Measurements from ENCODE around the gene SRPK1. TPM values are rescaled to one million over a fixed set of nuclear protein-coding genes. Genes with fewer than 3 reads are reported as not detected.
A peak's percentile ranks its signal among the peaks of the same experiment; 100 is the strongest.

Gene SRPK1
- total RNA-seq, 1 donor from 2014 or later = 55.4 TPM

DNA sequence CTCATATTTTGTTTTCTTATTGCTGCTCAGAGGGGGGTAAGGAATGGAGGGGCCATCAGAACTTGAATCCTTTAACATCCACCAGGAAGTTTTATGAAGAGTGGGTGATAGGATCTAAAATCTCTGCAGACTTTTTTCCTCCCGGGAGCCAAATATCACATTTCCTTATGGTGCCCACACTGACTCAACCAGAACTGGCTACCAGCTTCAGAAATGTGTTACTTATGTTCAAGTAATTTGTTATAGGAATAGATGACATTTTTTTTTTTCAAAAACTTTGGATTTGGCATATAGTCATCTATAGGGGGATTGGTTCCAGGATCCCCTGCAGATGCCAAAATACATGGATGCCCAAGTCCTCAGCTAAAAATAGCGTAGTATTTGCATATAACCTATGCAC is 97.3 kb downstream of the SRPK1 start:
- DNase-seq (ENCODE audit: low spot score) = no peak

DNA sequence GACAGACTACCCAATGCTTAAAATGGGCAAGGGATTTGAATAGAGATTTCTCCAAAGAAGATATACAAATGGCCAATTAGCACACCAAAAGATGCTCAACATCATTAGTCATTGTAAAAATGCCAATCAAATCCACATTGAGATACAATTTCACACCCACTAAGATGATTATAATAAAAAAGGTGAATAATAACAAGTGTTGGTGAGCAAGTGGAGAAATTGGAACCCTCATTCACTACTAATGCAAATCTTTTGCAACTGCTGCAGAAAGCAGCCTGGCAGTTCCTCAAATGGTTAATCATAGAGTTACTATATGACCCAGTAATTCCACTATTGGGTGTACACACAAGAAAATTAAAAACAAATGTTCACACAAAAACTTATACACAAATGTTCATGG is 103.4 kb downstream of the SRPK1 start:
- no peak for DNase-seq (ENCODE audit: low spot score)

DNA sequence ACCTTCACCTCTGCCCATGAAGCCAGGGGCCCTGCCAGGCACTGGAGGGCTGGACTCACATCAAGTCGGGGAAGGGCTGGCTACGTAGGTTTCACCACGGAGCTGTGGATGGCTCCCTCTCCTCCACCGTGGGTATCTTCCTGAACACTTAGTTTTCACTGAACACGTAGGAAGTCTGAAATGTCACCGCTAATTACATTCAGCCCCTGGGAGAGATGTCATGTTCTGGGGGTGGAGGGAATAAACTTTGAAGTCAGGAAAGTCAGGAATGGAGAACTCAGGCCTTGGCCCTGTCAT is 109.3 kb downstream of the SRPK1 start:
- DNase-seq (ENCODE audit: low spot score) = no peak

DNA sequence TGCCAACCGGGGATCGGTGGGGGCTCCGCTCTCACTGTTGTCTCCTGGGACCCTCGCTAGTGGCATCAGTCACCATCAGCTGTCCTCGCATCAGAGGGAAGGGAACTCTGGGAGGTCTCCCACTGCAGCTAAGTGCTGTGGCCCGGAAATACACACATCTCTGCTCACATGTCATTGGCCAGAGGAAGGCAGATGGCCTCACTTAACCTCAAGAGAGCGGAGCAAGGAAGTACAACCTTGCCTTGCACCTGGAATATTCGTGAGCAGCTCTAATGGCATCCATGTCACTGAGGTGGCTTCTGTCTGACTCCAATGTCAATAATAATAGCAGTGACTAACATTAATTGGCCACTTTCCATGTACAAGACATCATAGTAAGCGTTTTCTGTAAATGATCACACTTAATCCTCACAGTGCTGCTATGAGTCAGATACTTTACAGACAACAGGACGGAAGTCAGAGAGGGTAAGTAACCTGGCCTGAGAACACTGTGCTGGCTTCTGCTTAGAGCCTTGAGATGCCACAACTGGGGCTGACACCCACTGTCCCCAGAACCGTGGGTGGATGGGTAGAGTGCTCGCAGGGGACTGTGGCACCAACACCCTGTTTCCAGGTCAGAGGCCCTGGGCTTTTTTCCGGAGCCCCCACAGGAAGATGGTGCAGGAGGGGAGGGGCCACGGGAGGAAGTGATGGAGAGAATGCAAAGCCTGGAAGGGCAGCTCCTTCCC is 109.8 kb downstream of the SRPK1 start:
- DNase-seq (ENCODE audit: low spot score) = peak; percentile 59

DNA sequence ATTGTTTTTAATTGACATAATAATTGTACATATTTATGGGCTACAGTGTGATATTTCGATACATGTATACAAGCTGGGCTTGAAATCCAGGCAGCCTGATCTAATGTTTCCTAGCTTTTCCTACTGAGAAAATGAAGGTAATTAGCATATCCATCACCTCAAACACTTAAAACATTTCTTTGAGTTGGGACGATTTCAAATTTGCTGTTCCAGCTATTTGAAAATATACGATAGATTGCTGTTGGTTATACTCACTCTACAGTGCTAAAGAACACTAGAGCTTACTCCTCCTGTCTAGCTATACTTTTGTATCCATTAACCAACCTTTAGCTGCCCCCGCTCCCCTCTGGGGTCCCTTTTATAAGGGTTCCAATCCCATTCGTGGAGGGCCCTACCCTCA is 111.1 kb downstream of the SRPK1 start:
- DNase-seq (ENCODE audit: low spot score) = no peak

DNA sequence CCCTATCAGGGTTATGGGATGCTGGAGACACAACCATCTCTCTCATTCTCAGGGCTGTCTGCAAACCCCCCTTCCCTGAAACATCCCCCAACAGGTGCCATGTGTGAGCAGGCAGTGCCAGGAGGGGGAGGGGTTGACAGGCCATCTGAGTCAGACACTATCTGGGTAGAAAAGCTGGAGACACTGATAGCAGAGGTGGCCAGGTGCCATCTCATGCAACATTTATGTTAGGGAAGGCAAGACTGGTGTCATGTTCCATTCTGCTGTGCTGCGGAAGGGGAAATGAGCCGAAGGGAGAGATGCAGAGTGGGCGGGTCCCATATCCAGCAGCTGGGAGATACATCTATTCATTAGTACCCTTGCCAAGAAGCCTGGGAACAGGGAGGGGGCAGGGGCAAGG is 112.2 kb downstream of the SRPK1 start:
- DNase-seq (ENCODE audit: low spot score) = no peak

DNA sequence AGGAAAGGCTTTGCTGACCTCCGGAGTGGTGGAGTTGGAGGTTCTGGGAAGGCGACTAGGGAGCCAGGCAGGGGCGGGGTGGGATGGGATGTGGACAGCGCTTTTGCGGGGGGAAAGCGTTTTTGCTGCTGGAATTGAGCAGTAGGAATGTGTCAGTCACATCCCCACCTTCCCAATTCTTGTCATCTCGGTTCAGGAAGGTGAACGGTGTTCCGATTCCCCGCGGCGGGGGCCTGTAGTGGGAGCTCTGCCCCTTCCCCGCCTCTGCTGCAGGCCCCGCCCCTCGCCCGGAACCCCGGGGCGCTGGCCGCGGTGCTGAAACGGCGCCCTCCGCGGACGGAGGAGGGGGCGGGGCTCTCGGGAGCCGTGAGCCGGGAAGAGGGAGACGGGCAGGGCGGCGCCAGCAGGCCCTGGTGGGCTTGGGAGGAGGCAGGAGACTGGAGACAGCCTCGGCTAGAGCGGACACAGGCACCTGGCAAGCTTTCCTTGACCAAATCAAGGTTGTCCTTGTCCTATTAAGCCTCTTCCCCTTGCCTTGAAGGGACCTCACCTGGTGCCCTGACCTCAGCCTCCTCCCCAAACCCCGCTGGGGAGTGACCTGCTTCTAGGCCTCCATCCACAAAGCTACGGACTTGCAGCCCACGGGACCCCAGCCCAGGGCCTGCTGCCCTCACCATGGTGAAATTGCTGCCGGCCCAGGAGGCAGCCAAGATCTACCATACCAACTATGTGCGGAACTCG is 115.7 kb downstream of the SRPK1 start, which contains the start of gene LHFPL5:
LHFPL5 (plus strand) TSS at position 357 of the 741 bp plus-strand sequence; CDS start at position 676, 319 bp downstream.
- peak; percentile 53 for DNase-seq (ENCODE audit: low spot score)

DNA sequence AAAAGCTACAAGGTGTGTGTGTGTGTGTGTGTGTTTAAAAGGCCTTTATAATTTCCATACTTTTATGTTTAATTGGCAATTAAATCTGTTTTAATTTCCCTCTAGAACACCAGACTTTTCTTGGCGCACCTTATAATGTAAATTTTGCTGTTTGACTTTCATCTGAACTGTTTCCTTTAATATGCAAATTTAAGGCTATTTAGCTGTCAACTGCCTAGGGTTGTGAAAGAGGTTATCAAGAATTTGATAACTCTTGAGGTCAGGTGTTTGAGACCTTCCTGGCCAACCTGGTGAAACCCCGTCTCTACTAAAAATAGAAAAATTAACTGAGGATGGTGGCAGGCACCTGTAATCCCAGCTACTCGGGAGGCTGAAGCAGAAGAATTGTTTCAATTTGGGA is 119.8 kb downstream of the SRPK1 start:
- DNase-seq (ENCODE audit: low spot score) = no peak

DNA sequence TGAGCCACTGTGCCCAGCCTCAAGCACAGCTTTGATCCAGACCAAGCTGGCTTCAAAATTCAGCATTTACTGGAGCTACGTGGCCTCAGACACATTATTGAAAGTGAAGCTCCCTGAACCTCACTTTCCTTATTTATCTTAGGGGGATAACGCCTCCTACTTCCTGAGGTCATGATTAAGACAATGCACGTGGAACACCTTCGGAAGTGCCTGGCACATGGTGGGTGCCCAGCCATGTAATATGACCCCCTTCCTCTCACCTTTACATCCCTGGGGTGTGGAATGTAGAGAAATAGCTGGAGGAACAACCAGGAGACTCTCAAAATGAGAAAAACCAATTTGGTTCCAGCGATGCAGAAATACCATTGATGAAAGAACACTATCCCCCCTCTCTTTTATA is 122.2 kb downstream of the SRPK1 start:
- no peak for DNase-seq (ENCODE audit: low spot score)

DNA sequence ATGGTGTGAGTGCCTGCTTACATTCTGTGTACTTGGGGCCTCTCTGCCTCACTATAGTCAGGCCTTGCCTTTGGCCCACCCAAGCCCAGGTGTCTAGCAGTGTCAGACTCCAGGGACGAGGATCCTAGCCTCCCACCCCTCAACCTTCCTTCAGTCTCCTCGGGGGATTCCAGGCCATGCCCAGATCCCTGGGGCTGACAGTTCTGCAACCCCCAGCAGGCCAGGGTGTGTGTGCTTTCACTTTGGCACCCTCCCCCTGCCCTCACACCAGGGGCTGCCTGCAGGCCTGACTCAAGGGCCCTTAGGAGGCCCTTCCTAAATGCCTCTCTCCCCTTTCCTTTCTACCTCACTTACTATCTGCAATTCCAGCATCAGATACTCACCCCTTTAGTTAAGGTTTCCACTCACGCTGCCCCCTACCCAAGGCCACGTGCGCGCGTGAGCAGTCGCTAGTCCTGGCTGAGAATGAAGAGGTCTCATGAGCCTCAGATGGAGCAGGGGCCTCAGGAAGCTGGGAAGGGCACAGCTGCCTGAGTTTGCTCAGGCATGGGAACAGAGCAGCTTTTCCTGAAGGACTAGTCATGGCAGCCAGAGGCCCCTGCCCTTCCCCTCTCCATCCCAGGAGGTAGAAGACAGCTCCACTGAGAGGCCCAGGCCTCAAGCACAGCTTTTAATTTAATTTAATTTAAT is 122.9 kb downstream of the SRPK1 start:
- DNase-seq (ENCODE audit: low spot score) = no peak

DNA sequence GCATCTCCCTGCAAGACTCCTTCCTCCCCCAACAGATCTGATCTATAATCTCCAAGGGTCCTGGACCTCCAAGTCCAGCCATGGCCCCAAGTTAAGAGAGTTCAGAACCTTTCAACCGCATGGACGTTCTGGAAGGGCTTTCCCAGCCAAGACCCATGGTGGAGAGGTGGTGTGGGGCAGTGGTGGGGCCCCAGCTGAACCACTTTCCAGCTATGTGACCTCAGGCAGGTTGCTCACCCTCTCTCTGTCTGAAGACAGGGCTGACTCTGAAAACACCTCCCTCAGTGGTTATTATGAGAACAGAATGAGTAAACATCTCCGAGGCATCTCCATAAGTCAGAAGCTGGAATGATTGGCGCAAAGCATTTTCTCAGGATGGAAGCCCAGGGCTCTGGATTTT is 124.7 kb downstream of the SRPK1 start:
- no peak for DNase-seq (ENCODE audit: low spot score)

DNA sequence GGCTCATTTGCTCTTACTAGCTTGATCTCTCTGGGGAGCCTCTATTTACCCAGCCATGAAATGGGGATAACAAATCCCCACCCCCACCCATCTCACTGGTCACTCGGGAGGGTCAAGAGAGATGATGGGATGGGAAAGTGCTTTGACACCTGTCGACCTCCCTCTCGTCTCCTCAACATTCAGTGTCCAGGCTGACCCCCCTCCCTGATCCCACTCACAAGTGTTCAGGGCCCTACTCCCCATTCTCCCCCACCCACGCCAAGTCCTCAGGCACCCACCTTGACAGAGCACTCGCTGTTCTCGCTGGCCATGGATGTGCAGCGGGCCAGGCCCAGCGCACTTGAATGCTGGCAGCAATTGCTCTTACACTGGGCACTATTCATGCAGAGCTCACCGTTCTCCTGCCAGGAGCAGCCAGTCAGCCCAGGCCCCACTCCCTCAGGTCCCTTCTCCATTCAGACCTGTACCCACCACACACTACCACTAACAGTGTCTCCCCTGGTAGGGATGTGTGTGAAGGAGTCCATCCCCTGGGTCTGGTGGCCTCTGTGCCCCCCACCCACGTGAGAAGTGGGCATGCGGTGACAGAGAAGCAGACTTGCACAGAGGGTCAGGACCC is 125.3 kb downstream of the SRPK1 start:
- DNase-seq (ENCODE audit: low spot score) = no peak

DNA sequence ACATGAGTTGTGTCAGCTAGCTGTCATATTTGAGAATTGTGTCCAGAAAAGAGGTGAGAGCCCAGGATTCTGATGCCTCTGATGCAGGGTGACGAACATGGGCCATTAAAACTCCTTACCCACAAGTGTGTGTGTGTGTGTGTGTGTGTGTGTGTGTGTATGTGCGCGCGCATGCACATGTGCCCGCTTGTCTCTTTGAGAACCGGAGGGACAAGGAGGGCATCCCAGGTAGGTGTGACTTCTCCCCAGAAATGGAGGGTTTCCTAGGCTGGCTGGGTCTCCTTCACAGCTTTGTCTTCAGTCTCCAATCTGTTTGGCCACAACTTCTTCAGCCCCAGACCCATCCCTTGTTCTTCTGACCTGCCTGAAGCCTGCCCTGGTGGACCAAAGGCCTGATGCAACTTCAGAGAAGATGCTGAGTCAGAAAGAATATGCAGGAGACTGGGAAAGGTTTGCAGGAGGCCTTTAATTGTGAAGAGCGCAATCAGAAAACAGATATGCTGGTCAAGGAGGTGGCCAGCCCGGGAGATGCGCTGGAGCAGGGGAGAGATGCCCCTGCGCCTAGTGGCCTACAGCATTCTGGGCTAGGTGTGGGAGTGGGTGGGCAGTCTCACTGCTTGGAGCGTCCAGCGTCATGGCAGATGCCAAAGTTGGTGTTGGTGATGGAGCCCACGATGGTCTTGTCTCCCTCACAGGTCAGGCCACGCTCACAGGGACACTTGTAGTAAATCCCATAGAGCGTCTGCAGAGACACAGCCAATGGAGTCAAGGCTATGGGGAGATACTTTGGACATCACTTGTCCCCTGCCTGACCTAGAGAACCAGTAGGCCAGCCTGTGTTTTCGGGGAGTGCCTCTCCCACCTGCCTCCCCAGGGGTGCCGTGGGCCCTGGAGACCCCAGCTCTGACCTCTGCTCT is 126.1 kb downstream of the SRPK1 start:
- DNase-seq (ENCODE audit: low spot score) = no peak

DNA sequence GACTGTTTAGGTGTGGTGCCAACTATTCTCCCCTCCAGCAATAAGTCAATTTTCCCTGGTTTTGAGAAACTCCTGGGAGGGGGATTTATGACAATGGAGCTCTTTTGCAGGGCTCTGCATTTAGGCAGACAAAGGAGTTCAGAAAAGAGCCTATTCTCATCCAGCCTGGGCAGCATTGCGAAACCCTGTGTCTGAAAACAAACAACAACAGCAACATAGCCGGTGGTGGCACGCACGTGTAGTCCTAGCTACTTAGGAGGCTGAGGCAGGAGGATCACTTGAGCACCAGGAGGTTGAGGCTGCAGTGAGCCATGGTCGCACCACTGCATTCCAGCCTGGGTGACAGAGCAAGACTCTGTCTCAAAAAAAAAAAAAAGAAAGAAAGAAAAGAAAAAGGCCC is 130.2 kb downstream of the SRPK1 start:
- DNase-seq (ENCODE audit: low spot score) = no peak

DNA sequence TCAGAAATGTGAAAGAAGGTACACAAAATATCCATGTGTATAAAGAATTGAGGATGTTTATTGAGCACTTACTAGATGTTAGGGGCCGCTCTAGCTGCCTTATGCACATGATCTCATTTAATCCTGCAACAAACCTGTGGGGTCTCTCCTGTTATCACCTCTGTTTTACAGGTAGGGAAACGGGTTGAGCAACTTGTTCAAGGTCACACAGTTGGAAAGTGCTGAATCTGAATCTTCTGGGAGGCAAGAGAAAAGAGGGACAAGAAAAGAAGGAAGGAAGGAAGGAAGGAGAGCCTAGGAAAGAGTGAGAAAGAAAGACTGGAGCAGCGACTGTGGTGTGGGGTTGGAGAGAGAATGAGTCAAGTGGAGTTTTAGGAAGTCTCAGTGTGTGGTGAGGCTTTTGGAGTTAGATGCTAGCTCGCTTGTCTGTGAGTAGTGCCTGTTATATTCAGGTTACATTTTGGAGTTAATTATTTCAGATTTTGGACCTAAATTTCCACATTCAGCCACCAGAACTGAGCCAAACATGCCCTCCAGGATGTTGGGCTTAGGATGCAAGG is 132.4 kb downstream of the SRPK1 start:
- DNase-seq (ENCODE audit: low spot score) = no peak

DNA sequence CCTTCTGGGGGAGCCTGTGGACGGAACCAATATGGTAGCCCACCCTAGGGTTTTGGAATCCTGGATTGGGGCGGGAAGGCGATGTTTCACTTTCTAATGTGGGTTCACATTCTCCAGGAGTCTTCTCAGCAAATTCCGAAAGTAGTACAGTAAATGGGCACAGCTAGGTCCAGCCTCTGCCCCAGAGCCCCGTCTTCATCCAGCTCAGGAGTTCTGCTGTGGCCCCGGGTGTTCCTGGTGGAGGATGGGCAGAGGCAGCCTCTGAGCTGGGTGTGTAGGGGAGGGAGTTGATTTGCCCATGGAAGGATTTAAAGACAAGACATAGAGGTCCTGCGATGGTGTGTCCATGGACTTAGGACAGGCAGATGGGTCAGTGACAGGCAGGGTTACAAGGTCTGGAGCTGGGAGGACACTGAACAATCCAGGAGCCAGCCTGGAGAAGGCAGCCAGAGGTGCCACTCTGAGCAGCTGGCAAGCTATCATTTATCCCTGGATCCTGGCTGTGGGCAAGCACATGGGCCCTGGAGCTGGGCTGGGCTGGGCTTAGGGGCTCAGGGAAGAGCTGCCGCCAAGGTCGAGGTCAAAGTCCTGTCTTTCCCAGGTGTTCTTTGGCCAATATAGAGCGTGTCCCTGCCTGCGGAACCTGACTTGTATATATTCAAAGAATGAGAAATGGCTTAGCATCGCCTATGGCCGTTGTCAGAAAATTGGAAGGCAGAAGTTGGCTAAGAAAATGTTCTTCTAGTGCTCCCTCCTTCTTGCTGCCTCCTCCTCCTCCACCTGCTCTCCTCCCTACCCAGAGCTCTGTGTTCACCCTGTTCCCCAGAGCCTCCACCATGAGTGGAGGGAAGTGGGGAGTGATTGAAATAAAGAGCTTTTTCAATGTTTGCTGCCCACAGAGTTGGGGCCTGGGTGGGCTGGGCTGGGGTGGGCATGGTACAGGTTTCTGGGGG is 133.4 kb downstream of the SRPK1 start:
- no peak for DNase-seq (ENCODE audit: low spot score)

DNA sequence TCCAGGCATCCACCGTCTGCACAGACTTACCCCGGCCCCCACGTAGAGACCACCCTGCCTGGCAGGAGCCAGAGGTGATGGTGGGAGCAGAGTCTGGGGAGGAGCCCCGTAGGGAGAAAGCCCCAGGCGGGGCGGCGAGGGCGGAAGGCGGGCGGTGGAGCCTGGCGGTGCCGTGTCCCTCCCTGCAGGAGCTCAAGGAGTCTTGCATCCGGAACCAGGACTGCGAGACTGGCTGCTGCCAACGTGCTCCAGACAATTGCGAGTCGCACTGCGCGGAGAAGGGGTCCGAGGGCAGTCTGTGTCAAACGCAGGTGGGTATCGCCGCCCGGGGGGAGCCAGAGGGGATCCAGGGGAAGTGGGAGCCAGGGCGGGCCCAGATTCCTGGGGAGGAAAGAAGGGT is 134.1 kb downstream of the SRPK1 start:
- no peak for DNase-seq (ENCODE audit: low spot score)

DNA sequence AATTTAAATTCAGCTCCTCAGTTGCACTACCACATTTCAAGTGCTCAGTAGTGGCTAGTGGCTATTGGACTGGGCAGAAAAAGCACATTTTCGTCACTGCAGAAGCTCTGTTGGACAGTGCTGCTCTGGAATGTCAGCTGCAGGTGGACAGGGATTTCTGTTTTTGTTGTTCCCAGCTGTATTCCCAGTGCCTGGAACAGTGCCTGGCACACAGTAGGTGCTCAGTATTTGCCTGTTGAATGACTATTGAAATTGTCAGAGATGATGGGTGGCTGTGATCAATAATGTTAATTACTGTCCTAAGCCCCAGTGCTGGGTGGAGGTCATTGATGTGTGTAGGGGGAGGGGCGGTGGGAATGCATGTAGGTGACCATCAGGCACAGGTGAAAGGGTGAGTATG is 134.6 kb downstream of the SRPK1 start:
- DNase-seq (ENCODE audit: low spot score) = no peak

DNA sequence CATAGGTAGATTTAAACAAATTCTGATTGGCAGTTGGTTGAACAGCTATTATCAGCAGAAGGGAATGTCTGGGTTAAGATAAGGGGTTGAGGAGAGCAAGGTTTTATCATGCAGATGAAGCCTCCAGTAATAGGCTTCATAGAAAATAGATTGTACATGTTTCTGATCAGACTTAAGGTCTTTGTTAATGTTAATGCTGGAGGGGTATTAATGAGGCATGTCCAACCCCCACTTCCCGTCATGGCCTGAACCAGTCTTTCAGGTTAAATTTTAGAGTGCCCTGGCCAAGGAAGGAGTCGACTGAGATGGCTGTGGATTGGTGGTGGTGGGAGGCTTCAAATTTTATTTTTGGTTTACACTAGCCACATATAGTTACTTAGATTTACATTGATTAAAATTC is 136.7 kb downstream of the SRPK1 start:
- no peak for DNase-seq (ENCODE audit: low spot score)
